ENCODE data around the gene EGFR.

Gene EGFR

GRCh38 chr7:55235115-55235514 lies 216.3 kb downstream of the EGFR start:
- peak; percentile 67 for DNase-seq

GRCh38 chr7:55235801-55236200 lies 217.0 kb downstream of the EGFR start:
- DNase-seq, result no peak

- no peak for DNase-seq
These were observed 217.7 kb downstream of the EGFR start for GRCh38 chr7:55236476-55236875.

GRCh38 chr7:55237156-55237893 lies 218.5 kb downstream of the EGFR start:
- DNase-seq, result no peak

- DNase-seq, result no peak
These were observed 220.6 kb downstream of the EGFR start for GRCh38 chr7:55239406-55239805.

GRCh38 chr7:55240418-55241142 lies 221.8 kb downstream of the EGFR start:
- DNase-seq, result no peak

- no peak for DNase-seq
These were observed 223.1 kb downstream of the EGFR start for GRCh38 chr7:55241958-55242357.

- DNase-seq, result no peak
These were observed 223.8 kb downstream of the EGFR start for GRCh38 chr7:55242613-55243012.

GRCh38 chr7:55244006-55244745 lies 225.4 kb downstream of the EGFR start:
- DNase-seq, result no peak

- no peak for DNase-seq
These were observed 226.5 kb downstream of the EGFR start for GRCh38 chr7:55245271-55245723.

GRCh38 chr7:55246171-55246570 lies 227.4 kb downstream of the EGFR start:
- DNase-seq, result no peak

- DNase-seq, result no peak
These were observed 228.6 kb downstream of the EGFR start for GRCh38 chr7:55247428-55247827.

GRCh38 chr7:55248526-55248925 lies 229.7 kb downstream of the EGFR start:
- no peak for DNase-seq

GRCh38 chr7:55249332-55249731 lies 230.5 kb downstream of the EGFR start:
- DNase-seq, result no peak

- DNase-seq, result no peak
These were observed 231.5 kb downstream of the EGFR start for GRCh38 chr7:55250313-55250712.

- no peak for DNase-seq
These were observed 232.5 kb downstream of the EGFR start for GRCh38 chr7:55251313-55251712.

GRCh38 chr7:55251911-55252310 lies 233.1 kb downstream of the EGFR start:
- DNase-seq, result no peak

GRCh38 chr7:55252386-55252785 lies 233.6 kb downstream of the EGFR start:
- DNase-seq, result no peak

- DNase-seq, result no peak
These were observed 234.4 kb downstream of the EGFR start for GRCh38 chr7:55253188-55253587.

GRCh38 chr7:55254242-55254595 lies 235.4 kb downstream of the EGFR start:
- DNase-seq, result no peak

- peak; percentile 73 for DNase-seq
These were observed 236.0 kb downstream of the EGFR start for GRCh38 chr7:55254596-55255495.
